HG03066 (cell line): ENCODE data around the gene SLC8A2.

Source experiments
- ATAC-seq: cut with Tn5 transposase; IDR thresholded peaks from one replicate; pipeline ENCODE4 v1.9.1; 2021; ENCODE audit warnings: low read depth; ENCODE audit not compliant: unreplicated experiment

SLC8A2 gene

DNA sequence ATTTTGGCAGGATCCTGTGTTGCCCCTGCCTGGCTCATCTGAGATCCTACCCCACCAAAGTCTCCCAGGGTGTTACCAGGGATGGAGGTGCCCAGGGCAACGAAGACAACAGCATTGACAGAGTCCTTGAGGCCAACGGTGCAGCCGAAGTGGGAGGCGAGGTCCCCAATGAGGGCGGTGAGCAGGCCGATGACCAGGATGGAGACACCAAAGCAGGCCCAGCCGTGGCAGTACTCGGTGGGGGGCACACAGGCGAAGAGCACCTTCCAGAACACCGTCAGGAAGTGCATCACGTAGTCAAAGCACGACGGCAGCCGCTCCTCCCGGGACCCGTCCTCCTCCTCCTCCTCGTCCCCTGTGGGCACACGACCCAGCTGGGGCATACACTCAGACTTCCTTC is 39.6 kb downstream of the SLC8A2 start:
- ATAC-seq = no peak

- no peak for ATAC-seq
Observed at GRCh38 chr19:47430041-47430802, 41.5 kb downstream of the SLC8A2 start.

DNA sequence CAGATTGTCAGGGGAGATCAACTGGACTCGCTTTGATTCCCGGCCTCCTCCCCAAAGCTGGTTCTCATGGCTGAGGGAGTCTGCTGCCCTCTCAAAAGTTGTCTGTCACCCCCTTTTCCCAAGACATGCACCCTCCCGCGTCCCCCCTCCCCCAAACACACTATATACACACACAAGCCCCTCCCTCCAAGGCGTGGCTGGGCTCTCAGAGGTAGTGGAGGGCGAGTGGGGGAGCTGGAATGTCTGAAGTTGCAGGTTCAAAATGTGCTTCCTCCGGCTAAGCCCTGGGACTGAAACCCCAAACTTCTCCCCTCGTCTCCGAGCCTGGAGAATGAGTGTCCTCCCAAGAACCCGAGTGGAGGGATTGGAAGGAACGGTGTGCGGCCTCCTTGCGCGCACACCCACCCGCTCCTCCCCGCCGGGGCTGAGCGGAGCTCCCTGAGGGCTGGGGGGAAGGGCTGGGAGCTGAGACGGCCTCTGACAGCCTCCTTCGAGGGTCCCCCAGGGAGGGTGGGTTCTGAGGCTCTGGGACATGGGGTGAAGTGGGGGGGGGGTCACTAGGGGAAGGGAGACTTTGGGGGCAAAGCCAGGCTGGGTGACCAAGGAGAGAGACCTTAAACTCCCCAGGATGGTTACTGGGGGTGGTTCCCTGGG is 42.4 kb downstream of the SLC8A2 start:
- no peak for ATAC-seq

GRCh38 chr19:47428177-47428894 is 43.4 kb downstream of the SLC8A2 start:
- no peak for ATAC-seq

DNA sequence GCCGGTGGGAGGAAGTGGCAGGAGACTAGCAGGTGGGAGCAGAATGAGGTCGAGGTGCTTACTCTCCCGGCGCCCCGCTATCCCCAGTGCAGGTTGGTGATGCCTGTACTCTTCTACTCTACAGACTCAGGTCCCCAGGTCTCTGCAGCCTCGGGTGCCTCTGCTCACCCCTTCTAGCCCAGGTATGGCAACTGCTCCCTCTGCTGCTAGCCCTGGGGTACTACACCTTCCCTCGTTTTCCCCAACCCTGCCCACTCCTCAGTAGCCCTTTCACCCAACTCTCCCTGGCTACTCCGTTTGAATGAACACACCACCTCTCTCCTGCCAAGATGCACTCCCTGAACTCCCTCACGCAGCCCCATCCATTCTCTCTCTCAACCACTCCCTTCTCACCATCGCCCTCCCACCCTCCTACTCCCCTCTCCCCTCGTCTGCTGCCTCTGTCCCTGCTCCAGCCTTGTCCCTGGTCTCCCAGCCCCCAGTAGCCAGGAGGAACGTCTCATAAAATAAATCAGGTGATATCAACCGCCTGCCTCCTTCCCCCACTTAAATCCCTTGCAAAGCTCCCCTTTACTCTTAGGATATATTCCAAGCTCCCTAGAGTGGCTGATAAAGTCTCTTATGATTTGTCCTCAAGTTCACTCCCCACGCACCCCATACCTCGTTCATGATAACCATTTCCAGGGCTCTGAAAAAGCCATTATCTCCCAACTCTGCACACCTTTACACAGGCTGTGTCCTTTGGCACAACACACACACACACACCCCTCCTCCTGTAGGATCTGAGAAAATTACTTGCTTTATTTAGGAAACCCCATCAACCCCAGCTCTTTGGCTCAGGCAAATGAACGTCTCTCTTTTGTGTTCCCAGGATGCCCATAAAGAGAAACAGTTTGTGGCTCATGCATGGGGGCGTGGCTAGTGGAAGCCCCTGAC is 44.2 kb downstream of the SLC8A2 start:
- no peak for ATAC-seq

DNA sequence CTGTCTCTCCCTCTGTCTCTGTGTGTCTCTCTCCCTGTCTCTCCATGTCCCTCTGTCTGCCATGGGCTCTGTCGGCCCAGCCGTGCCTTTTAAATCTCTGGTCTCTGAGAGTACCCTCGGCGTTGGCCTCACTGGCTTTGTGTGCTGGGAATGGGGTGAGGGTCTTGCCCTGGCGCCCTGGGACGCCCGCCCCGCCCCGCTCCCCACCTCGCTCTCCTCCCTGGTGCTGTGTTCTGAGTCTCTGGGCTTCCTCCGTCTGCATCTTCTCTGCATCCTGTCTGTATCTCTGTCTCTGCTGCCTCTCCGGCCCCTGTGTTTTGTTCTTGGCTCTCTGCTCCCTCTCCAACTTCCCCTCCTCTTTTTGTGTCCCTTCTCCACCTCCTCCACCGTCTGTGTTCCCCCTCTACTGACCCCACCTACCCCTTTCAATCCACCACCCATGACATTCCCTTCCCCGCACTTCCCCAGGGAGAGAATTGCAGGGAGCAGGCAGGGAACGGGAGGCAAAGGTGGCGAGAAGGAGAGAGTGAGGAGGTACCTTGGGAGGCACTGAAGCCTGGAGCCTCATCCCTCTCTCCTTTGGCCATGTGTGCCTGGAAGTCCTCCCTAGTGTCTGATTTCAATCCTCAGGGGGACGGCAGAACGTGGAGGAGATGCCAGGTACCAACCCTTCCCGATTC is 48.4 kb downstream of the SLC8A2 start:
- no peak for ATAC-seq

DNA sequence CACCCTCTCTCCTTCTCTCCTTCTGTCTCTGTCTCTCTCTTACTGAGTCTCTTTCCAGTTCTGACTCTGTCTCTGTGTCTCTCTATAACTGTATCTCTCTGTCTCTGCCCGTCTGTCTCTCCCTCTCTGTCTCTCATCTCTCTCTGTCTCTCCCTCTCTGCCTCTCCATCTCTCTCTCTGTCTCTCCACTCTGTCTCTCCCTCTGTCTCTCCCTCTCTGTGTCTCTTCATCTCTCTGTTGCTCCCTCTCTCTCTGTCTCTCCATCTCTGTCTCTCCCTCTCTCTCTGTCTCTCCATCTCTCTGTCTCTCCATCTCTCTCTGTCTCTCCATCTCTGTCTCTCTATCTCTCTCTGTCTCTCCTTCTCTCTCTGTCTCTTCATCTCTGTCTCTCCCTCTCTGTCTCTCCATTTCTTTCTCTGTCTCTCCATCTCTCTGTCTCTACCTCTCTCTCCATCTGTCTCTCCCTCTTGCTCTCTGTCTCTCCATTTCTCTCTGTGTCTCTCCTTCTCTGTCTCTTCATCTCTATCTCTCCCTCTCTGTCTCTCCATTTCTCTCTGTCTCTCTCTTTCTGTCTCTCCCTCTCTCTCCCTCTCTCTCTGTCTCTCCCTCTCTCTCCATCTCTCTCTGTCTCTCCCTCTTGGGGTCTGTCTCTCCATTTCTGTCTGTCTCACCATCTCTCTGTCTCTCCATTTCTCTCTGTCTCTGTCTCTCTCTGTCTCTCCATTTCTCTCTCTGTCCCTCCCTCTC is 49.1 kb downstream of the SLC8A2 start:
- no peak for ATAC-seq

- ATAC-seq = no peak
Observed at GRCh38 chr19:47421844-47422395, 49.8 kb downstream of the SLC8A2 start.

DNA sequence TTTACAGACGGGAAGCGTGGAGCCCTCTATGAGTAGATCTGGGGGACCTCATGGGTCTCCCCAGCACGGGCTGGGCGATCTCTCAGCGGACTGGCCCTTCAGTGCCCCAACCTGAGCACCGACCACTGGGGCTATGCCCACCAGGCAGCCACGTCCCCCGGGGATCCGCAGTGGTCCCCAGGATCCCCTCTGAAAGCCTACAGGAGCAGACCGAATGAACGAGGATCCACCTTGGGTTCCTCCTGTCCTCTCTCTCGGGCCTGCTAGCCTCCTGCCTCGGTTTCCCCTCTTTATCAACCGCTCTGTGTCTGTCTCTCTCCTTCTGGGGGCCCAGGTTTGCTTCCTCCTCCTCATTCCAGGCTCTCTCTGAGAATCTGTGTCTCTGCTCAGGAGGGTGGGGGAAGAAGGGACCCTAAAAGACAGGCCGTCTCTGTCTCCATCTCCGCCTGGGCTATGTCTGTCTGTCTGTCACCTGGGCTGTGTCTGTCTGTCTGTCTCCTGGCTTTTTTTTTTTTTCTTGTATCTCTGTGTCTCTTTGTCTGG is 50.4 kb downstream of the SLC8A2 start:
- ATAC-seq = no peak

DNA sequence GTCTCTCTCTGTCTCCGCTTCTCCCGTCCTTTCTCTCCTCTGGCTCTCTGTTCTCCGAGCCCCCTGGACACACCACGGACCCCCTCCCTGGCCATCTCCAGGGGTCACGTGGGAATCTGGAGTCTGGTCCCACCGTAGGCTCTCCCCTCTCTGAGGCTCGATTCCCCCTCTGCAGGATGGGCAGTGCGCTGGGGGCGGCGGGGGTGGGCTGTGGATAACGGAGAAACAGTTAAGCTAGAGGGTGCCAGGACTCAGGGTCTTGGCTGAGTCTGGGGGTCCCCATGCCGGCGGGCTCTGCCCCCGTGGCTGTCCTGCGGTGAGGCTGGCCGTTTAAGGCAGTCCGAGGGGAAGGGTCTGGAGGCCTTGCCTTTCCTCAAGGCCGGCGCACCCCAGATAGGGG is 51.9 kb downstream of the SLC8A2 start:
- no peak for ATAC-seq

GRCh38 chr19:47419030-47419783 is 52.5 kb downstream of the SLC8A2 start, which contains the start of gene MEIS3:
Gene MEIS3, minus strand, starts transcription at chr19:47419527. Its CDS starts 446 bp downstream, at chr19:47419081.
- no peak for ATAC-seq

DNA sequence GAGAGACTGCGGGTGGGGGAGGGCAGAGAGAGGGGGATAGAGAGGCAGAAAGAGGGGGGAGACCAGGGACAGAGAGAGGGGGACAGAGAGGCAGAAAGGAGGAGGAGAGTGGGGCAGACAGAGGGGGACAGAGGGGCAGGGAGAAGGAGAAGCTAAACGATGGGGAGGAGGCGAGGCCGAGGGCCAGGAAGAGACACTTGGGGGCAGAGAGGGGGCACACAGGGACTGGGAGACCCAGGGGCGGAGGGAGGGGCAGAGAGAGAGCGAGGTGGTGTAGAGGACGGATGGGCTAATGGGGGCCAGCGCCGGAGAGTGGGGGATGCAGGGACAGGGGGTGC is 53.0 kb downstream of the SLC8A2 start:
- ATAC-seq = no peak

DNA sequence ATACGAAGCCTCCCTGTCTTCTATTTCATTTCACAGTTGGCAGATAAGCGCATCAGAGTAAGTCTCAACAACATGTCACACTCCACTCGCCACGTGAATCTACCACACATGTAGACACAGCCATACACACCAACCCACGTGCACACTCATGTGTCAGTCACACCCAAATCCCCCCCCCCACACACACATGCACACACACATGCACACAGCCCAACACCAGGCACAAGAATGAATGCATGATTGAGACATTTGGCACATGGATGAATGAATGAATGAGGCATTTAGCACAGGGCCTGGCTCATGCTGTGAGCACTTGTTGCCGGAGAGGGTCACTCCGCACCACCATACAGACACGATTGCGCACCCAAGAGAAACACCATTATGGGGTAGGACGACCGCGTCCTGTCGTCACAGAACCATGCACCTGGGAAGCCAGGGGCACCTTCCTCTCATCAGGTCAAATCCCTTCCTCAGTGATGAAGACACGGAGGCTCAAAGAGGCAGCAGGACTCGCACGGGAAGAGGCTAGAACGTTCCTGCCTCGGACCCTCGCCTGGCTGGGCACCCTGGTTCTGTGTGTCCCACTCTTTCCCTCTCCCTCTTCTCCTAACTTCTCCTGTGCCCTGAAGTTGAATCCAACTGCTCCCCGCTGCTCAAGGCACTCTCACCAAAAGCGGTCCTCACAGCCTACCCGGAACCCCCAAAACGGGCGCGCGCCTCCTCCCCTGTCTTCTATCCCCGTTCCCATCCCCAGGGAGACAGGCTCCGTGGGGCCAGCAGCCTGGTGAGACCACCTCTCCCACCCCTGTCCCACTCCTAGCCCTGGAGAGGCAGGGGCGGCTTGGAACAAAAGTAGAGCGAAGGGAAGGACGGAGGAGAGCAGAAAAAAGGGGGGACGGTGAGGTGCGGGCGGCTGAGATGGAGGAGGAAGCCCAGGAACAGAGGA is 53.7 kb downstream of the SLC8A2 start:
- no peak for ATAC-seq

- ATAC-seq = no peak
Observed at GRCh38 chr19:47417107-47417745, 54.5 kb downstream of the SLC8A2 start.

DNA sequence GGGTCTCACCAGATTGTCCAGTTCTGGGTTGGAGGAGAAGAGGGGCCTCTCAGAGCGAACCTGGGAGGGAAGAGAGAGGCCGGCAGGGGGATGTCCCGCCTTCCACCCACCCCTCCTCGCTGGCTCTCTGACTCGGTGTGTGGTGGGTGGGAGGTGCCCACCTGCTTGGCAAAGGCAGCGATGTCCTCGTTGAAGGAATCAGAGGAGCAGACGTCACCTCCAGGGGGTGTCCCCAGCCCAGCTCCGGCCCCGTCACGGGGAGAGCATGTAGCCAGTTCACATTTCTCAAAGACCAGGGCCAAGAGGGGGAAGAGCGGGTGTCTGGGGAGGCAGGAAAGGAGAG is 55.1 kb downstream of the SLC8A2 start:
- no peak for ATAC-seq

GRCh38 chr19:47415953-47416642 is 55.6 kb downstream of the SLC8A2 start:
- no peak for ATAC-seq
